HG03159 (cell line): ENCODE data around the gene MLPH.

ENCODE experiments used
- ATAC-seq: cut with Tn5 transposase; IDR thresholded peaks from one replicate; pipeline ENCODE4 v1.9.1; 2021; ENCODE audit warnings: mild to moderate bottlenecking, moderate library complexity; ENCODE audit not compliant: unreplicated experiment

Gene MLPH

GRCh38 chr2:237540223-237540775 lies 53.2 kb downstream of the MLPH start:
- no peak for ATAC-seq

DNA sequence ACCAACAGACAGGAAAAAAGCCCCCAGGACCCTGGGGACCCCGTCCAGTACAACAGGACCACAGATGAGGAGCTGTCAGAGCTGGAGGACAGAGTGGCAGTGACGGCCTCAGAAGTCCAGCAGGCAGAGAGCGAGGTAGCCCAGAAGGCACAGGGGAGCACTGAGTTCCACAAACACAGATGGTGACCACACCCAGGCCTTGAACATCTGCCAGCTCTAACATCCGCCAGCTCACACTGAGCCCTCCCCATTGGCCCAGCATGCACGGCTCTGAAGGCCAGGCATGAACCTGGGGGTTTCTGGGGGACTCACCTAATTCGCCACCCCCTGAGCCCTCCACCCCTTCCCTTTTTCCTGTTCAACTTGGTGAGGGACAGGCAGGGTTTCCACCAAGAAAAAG lies 53.8 kb downstream of the MLPH start:
- no peak for ATAC-seq

DNA sequence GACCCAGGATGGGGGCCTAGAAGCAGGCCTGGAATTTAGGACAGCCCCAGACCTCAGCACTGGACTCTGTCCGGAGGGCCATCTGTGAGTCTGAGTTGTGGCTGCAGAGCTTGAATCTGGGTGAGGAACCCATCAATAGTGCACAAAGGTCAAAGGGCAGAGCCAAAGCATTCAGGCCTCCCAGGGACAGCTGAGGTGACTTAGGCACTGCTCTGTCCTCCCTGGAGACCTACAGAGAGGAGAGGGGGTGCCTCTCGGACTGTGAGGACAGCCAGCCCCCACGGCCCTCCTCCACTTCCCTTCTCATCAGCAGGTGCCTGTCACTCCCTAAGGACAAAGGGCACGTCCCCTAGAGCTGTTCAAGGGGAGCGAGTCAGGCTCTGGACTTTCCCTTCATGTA lies 54.2 kb downstream of the MLPH start:
- ATAC-seq, result no peak

GRCh38 chr2:237542001-237542704 lies 55.1 kb downstream of the MLPH start:
- ATAC-seq, result no peak

- ATAC-seq, result no peak
Observed at GRCh38 chr2:237546040-237546875, 59.2 kb downstream of the MLPH start.

- ATAC-seq, result no peak
Observed at GRCh38 chr2:237546876-237547395, 59.9 kb downstream of the MLPH start.

- ATAC-seq, result no peak
Observed at GRCh38 chr2:237547841-237548416, 60.9 kb downstream of the MLPH start.

- ATAC-seq, result no peak
Observed at GRCh38 chr2:237549216-237549615, 62.2 kb downstream of the MLPH start.

DNA sequence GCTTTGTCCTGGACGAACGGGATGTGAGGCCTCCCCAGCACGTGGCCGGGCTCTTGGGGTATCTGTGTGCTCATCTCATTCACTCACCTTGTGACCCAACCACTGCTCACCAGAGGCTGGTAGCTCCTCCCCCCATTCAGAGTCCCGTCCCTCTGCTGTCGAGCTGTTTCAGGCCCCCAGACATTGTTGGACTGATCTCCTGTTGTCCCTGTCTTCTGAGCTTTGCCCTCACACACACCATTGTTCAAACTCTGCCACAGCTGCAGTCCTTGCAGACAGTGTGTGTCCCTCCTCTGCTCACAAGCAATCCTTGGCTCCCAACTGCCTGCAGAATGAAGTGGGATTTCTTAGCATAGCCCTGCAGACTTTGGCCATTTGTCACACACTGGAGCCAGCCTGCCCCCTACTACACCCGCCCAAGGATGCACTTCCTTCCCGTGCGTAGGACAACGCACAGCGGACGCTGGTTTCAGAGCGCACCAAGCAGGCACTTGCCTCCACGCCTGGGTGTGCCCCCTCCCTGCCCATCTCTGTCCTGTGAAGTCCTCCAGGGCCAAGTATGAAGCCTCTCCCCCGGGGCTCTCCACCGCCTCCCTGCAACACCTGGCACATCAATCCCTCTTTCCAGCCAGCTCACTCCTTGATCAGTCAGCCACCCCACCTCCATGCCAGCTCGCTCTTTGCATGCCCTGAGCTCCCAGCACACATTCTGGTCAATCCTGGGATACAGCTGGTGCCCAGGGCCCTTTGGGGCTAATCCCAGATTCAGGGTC lies 62.8 kb downstream of the MLPH start:
- no peak for ATAC-seq

GRCh38 chr2:237551071-237551574 lies 64.1 kb downstream of the MLPH start:
- no peak for ATAC-seq

DNA sequence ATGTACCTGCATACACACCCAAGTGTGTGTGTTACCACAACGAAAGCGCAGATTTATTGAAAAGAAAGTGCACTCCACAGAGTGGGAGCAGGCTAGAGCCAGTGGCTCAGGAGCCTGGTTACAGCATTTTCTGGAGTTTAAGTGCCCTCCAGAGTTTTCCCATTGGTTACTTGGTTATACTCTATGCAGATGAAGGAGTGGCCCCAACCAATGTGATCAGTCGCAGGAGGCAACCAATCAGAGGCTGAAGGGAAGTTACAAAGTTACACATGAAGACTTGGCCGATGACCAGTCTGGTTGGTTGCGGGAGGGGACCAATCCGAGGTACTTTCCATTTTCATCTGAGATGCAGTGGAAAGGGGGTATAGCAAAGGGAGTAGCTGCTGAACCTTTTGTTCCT lies 65.9 kb downstream of the MLPH start:
- ATAC-seq, result no peak

- no peak for ATAC-seq
Observed at GRCh38 chr2:237553948-237554347, 66.9 kb downstream of the MLPH start.

- ATAC-seq, result no peak
Observed at GRCh38 chr2:237555560-237555959, 68.5 kb downstream of the MLPH start.

DNA sequence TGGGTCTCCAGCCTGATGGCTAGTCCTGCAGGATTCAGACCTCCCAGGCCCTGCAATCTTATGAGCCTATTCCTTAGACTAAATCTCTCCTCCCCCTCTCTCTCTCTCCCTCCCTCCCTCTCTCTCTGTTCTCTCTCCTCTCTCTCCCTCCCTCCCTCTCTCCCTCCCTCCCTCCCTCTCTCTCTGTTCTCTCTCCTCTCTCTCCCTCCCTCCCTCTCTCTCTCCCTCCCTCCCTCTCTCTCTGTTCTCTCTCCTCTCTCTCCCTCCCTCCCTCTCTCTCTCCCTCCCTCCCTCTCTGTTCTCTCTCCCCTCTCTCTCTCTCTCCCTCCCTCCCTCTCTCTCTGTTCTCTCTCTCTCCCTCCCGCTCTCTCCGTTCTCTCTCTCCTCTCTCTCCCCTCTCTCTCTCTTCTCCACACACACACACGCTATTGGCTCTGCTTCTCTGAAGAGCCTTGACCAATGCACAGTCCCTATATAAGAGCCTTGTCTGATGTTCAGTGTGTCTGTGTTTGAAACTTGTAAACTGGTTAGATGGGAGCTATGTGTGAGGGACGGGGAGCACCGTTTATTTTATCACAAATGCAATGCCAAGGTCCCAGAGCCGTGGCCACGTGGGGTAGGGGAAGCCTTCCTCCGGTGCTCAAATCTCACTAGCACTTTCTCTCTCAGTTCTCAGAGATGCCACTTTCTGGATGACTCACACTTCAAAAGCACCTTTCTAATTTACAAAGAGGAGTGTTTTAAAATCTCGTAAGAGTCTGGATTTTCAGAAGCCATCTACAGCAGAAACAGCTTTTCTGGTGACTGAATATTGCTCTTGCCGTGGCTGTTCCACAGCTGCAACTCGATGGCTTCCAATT lies 70.0 kb downstream of the MLPH start:
- ATAC-seq, result peak; percentile 92

DNA sequence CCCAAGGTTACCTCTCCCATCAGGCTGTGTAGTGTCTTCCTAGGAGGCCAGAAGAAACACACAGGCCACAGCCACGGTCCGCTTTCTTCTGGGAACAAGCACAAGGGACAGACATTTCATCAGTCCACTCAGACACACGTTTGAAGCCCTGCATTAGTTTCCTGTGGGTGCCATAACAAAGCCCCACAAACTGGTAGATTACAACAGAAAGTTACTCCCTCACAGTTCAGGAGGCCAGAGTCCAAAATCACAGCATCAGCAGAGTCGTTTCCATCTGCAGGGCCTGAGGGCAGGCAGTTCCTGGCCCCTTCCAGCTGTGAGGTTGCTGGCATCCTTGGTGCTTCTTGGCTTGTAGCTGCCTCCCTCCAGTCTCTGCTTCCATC lies 70.6 kb downstream of the MLPH start:
- ATAC-seq, result peak; percentile 12

DNA sequence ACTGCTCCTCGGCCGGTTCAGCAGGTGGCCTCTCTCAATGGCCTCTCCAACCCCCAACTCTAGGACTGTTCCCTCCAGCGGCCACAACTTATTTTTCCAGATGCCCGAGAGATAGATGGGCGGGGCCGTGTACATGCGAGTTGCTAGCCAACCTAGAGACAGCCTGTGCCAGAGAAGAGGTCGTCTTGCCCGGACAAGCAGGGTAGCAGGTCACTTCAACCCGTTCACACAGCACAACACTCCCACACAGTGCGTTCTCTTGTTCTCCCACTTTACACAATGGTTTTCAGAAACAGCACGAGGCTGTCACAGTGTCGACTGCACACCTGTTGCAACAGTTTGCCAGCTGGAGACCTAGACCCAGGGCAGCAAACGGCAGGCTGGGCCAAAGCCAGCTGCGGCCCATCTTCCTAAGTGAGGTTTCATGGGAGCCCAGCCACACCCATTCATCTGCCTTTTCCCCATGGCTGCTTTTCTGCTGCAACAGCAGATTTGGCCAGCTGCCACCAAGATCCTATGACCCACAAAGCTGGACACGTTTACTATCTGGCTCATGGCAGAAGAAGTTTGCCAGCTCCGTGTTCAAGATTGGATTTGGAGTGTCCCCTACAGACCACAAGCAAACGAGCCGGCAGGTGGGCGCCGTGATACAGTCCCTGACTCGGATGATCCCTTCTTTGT lies 72.0 kb downstream of the MLPH start:
- no peak for ATAC-seq

- ATAC-seq, result no peak
Observed at GRCh38 chr2:237561221-237561620, 74.2 kb downstream of the MLPH start.

DNA sequence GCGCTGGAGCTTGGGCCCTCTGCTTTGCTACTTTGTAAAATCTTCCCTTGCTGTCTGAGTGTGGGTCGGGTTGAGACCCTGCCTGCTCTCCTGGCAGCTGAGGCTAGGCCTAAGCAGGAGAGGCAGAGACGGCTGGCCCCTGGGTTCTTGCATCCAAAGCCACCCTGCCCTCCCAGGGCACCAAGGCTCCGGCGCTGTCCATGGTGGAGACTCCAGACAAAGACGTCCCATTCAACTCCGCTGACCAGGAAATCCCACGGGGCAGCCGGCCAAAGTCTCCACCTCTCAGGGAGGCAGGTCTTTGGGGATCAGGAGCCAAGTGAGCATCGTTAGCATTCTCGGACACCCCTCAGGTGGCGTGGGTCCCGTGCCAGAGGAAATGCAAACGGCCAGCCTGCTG lies 76.8 kb downstream of the MLPH start:
- no peak for ATAC-seq

DNA sequence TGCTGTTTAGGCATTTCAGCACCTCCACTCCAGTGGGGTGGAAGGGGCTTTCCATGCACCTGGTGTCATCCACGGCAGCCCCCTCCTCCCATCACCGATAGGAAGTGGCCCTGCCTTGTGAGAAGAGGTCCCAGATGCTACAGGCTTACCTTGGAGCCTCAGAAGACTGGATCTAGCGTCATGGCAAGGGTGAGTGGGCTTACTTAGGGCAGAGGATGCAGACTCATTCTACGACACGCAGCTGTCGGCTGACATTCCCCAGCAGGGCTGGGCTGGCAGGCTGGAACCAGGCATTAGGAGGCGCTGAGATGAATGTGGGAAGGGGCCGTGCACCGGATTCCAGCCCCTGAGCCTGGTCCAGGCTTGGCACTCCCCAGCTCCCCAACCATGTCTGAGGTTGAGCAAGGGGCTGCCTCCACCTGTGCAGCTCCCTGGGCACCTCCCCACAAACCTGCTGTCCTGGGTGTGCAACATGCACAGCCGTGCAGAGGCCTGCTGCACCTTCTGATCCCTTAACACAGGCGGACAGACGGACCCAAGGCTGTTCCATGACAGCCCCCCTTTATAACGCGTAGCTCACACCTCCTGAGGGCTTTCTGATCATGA lies 77.6 kb downstream of the MLPH start:
- no peak for ATAC-seq
